Measurements from ENCODE around the gene MAP3K14. TPM values are rescaled to one million over a fixed set of nuclear protein-coding genes. Genes with fewer than 3 reads are reported as not detected.
A peak's percentile ranks its signal among the peaks of the same experiment; 100 is the strongest.

The MAP3K14 gene
- total and polyA plus RNA-seq, 12 donors = 6.7 to 24.1 (median 12.6) TPM

DNA sequence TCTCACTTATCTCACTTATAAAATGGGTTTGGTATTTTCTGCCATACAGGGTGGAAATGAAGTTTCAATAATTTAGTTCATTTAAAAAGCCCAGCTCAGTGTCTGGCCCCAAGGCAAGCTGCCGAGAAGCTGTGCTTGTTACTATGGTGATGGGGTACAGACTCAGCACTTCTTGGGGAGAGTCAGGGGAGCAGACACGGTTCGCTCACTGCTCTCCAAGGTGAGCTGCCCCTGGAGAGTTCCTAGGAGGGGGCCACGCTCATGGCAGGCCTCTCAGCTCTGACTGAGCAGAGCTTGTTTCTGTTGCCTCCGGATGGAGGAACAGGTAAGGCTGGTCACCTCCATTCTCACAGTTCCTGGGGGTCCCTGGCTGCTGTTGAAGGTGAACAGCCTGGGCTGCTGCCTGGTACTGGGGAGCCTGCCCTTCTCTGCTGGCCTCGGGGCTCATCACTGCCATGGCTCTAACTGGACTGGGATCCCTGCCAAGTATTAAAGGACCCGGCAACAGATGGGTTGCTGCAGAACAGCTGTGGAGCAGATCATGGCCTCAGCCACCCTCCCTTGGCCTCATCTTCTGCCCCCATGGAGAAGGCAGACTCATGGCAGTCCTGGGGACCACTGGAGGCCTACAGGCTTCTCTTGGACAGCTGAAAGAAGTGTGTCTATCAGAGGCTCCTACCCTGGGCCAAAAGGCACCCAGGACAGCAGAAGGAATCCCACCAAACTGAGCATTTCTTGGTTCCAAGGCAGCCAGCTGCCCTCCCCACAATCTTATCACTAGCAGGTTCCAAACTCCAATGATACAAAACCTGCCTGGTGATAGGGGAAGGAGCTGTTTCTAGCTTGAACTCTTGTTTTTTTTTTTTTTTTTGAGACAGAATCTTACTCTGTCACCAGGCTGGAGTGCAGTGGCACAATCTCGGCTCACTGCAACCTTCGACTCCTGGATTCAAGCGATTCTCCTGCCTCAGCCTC lies 29.0 kb downstream of the MAP3K14 start:
- Histone ChIP-seq H3K4me3 (no peak overlapping the region), H3K4me1 (peaks cover 45 to 87% (median 77%) of the 10 kb centered on the region in 9 donors), H3K9me3 (no peaks in the 10 kb centered on the region), H3K27me3 (no peaks in the 10 kb centered on the region), H3K27ac (peak overlapping the region in 9 of 10 donors; percentile 75 to 89 (median 83)), H3K36me3 (peaks cover 0 to 79% (median 63%) of the 10 kb centered on the region in 9 donors)
- TF ChIP-seq, protein P1, sequence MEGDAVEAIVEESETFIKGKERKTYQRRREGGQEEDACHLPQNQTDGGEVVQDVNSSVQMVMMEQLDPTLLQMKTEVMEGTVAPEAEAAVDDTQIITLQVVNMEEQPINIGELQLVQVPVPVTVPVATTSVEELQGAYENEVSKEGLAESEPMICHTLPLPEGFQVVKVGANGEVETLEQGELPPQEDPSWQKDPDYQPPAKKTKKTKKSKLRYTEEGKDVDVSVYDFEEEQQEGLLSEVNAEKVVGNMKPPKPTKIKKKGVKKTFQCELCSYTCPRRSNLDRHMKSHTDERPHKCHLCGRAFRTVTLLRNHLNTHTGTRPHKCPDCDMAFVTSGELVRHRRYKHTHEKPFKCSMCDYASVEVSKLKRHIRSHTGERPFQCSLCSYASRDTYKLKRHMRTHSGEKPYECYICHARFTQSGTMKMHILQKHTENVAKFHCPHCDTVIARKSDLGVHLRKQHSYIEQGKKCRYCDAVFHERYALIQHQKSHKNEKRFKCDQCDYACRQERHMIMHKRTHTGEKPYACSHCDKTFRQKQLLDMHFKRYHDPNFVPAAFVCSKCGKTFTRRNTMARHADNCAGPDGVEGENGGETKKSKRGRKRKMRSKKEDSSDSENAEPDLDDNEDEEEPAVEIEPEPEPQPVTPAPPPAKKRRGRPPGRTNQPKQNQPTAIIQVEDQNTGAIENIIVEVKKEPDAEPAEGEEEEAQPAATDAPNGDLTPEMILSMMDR (IDR thresholded peaks at IDR 0.05) = no peak
- 49 to 58% methylated on average over 10 of the region's 10 CpGs for whole genome bisulfite sequencing, 2 donors
- ATAC-seq = peak in 6 of 8 donors; percentile 5 to 38 (median 26)
- no peak for DNase-seq
- intact Hi-C loops (cut with DNase I) = no loop called here

DNA sequence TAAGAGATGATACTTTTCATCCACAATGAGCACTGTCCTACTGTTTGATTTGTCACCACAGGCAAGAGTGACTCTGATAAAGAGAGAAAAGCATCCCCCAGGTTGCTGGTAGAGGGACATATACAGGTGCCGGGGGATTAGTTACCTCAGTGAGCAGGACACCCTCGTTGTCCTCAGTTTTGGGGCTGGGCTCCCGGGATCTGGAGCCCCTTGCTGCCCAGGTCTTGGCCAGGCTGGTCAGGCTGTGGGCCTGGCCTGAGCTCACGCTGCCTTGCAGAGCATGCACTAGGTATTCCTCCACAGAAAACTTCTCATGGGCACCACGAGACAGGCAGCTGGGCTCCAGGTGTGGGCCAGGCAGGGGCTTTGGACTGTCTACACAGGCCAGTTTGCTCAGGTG lies 30.5 kb downstream of the MAP3K14 start:
- no peaks in the 10 kb centered on the region for H3K27me3 ChIP-seq
- intact Hi-C loops (cut with DNase I) = no loop called here
- WGBS, 2 donors = 91 to 95% methylated on average over 5 of the region's 5 CpGs
- peaks cover 0 to 93% (median 67%) of the 10 kb centered on the region in 9 donors for H3K36me3 ChIP-seq
- DNase-seq (no peak), ATAC-seq (no peak)
- no peak overlapping the region for H3K4me3 ChIP-seq
- H3K9me3 ChIP-seq = no peaks in the 10 kb centered on the region
- peak overlapping the region in 5 of 10 donors; percentile 13 to 82 (median 31) for H3K27ac ChIP-seq
- TF ChIP-seq, protein P1 (IDR thresholded peaks at IDR 0.05) = no peak
- peaks cover 33 to 77% (median 66%) of the 10 kb centered on the region in 9 donors for H3K4me1 ChIP-seq

DNA sequence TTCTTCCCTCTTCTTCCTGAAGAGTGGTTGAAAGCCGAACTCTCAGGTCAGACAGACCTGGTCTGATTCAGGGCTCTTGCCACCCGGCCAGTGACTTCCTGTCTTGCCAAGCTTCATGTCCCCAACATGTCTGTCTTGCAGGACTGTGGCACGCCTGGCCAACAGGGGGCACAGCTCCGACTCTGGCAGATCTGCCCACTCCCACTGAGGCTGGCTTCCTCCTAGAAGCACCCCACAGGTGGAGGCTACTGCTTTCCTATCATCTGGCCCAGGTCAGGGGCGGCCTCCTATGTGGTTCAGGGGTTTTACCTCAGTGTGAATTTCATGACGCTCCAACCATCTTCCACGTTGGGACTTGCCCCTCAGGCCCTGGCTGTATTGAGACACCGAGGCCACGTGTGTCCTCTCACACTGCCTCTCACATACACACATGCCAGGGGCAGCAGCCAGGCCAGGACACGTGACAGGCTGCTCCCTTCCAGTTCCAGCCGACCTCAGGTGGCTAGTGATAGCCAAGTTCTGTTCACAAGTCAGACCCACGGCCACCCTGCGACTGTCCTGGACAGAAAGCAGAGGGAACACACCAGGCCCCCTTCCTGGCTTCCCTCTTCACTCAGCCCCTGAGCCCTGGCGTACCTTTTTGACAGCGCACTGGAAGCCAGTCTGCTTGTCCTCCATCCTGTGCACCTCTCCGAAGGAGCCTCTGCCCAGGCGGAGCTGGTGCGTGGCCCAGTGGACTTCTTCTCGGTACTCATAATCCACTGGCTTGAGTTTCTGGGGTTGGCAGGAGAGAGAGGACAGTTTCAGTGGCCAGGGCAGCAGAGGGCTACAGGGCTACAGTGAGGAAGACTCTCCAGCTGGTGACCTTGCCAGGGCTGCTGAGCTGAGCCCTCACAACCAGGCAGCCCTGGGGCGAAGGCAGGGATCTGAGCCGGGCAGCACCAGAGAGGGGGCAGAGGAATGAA lies 32.4 kb downstream of the MAP3K14 start:
- H3K27me3 ChIP-seq = no peaks in the 10 kb centered on the region
- no peaks in the 10 kb centered on the region for H3K9me3 ChIP-seq
- H3K27ac ChIP-seq = peak overlapping the region; percentile 52 to 87 (median 78)
- DNase-seq (peak; percentile 65 to 67), ATAC-seq (peak; percentile 33 to 83 (median 70))
- peaks cover 20 to 70% (median 53%) of the 10 kb centered on the region in 9 donors for H3K4me1 ChIP-seq
- H3K4me3 ChIP-seq = no peak overlapping the region
- WGBS, 2 donors = 64 to 69% methylated on average over 21 of the region's 21 CpGs
- TF ChIP-seq, protein P1 (IDR thresholded peaks at IDR 0.05) = peak in 6 of 9 donors; percentile 6 to 38 (median 30)
- intact Hi-C loops (cut with DNase I) = no loop called here
- peaks cover 0 to 100% (median 53%) of the 10 kb centered on the region in 9 donors for H3K36me3 ChIP-seq

DNA sequence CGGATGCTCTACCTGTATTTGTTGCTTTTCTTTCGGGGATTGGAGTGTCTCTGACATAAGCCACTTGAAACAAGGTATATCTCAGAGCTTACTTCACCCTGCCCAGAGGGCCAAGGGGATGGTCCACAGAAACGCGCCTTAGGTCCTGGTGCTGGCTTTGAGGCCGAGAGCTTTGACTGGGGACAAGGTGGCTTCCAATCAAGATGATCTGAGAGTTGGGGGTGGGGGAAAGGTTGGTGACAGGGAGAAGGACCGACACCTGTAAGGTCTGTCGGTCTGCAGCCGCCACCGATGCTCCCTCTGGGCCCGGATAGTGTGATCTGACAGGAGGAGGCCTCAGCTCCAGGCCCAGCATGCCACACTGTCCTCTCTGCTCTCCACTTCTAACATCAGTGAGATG lies 33.1 kb downstream of the MAP3K14 start:
- intact Hi-C loops (cut with DNase I) = no loop called here
- no peak overlapping the region for H3K4me3 ChIP-seq

More for the DNA sequence above, 33.1 kb downstream of the MAP3K14 start:
- peak overlapping the region; percentile 22 to 87 (median 78) for H3K27ac ChIP-seq
- TF ChIP-seq, protein P1 (IDR thresholded peaks at IDR 0.05) = no peak
- 84 to 90% methylated on average over 10 of the region's 10 CpGs for WGBS, 2 donors
- H3K27me3 ChIP-seq = no peaks in the 10 kb centered on the region
- DNase-seq = no peak
- no peak for ATAC-seq
- H3K36me3 ChIP-seq = peaks cover 0 to 95% (median 46%) of the 10 kb centered on the region in 9 donors
- H3K4me1 ChIP-seq = peaks cover 20 to 70% (median 50%) of the 10 kb centered on the region in 9 donors
- H3K9me3 ChIP-seq = no peaks in the 10 kb centered on the region
